ENCODE measurements around the gene NRXN2. TPM values are rescaled to one million over a fixed set of nuclear protein-coding genes. Genes with fewer than 3 reads are reported as not detected.

NRXN2 gene
- total RNA-seq, 1 donor from 2014 or later, result 0.14 TPM

GRCh38 chr11:64754919-64755662, 32.1 kb upstream of the NRXN2 start:
- no peak for DNase-seq (ENCODE audit: low read depth)
- Histone ChIP-seq H3K27ac (ENCODE audit: low read depth, low read length) (no peak overlapping the region), H3K9ac (ENCODE audit: low read length) (no peak overlapping the region), H3K4me2 (ENCODE audit: low read length) (no peak overlapping the region), H3K27me3 (ENCODE audit: insufficient read depth, low read length) (no peaks in the 10 kb centered on the region), H3K4me3 (ENCODE audit: insufficient read depth, low read depth, low read length) (no peak overlapping the region), H3K36me3 (ENCODE audit: insufficient read depth, low read length) (no peaks in the 10 kb centered on the region), H3K79me2 (ENCODE audit: insufficient read depth, low read length) (no peaks in the 10 kb centered on the region), H2AFZ (ENCODE audit: low read depth, low read length) (no peak overlapping the region), H4K20me1 (ENCODE audit: insufficient read depth, low read length) (peaks cover 3% of the 10 kb centered on the region), H3K4me1 (ENCODE audit: insufficient read depth, low read length) (no peaks in the 10 kb centered on the region), H3K9me3 (ENCODE audit: insufficient read depth, low read depth, low read length) (no peaks in the 10 kb centered on the region)
- H3K36me3 Mint-ChIP-seq (ENCODE audit: low read depth, unreplicated experiment), result peaks cover 7% of the 10 kb centered on the region
- peaks cover 17% of the 10 kb centered on the region for H3K27me3 Mint-ChIP-seq (ENCODE audit: low read depth, unreplicated experiment)
- TF ChIP-seq, protein P1, sequence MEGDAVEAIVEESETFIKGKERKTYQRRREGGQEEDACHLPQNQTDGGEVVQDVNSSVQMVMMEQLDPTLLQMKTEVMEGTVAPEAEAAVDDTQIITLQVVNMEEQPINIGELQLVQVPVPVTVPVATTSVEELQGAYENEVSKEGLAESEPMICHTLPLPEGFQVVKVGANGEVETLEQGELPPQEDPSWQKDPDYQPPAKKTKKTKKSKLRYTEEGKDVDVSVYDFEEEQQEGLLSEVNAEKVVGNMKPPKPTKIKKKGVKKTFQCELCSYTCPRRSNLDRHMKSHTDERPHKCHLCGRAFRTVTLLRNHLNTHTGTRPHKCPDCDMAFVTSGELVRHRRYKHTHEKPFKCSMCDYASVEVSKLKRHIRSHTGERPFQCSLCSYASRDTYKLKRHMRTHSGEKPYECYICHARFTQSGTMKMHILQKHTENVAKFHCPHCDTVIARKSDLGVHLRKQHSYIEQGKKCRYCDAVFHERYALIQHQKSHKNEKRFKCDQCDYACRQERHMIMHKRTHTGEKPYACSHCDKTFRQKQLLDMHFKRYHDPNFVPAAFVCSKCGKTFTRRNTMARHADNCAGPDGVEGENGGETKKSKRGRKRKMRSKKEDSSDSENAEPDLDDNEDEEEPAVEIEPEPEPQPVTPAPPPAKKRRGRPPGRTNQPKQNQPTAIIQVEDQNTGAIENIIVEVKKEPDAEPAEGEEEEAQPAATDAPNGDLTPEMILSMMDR (IDR thresholded peaks at IDR 0.05; ENCODE audit: insufficient read depth, low read depth, low read length), result no peak
- TF ChIP-seq EZH2 (IDR thresholded peaks at IDR 0.05; ENCODE audit: insufficient read depth, low read length), result no peak
- H3K4me3 Mint-ChIP-seq (ENCODE audit: unreplicated experiment), result no peak overlapping the region
- H3K9me3 Mint-ChIP-seq (ENCODE audit: unreplicated experiment), result no peaks in the 10 kb centered on the region
- H3K27ac Mint-ChIP-seq (ENCODE audit: unreplicated experiment), result no peak overlapping the region
- FAIRE-seq, result no peak
- peaks cover 6% of the 10 kb centered on the region for H3K4me1 Mint-ChIP-seq (ENCODE audit: low read depth, unreplicated experiment)

- Histone ChIP-seq H4K20me1 (ENCODE audit: insufficient read depth, low read length) (no peaks in the 10 kb centered on the region), H3K27me3 (ENCODE audit: insufficient read depth, low read length) (no peaks in the 10 kb centered on the region), H3K27ac (ENCODE audit: low read depth, low read length) (no peak overlapping the region), H3K36me3 (ENCODE audit: insufficient read depth, low read length) (no peaks in the 10 kb centered on the region), H3K79me2 (ENCODE audit: insufficient read depth, low read length) (no peaks in the 10 kb centered on the region), H3K4me3 (ENCODE audit: insufficient read depth, low read depth, low read length) (no peak overlapping the region), H3K4me1 (ENCODE audit: insufficient read depth, low read length) (no peaks in the 10 kb centered on the region), H3K4me2 (ENCODE audit: low read length) (no peak overlapping the region), H3K9me3 (ENCODE audit: insufficient read depth, low read depth, low read length) (no peaks in the 10 kb centered on the region), H3K9ac (ENCODE audit: low read length) (no peak overlapping the region), H2AFZ (ENCODE audit: low read depth, low read length) (no peak overlapping the region)
- Mint-ChIP-seq H3K4me1 (ENCODE audit: low read depth, unreplicated experiment) (no peaks in the 10 kb centered on the region), H3K27ac (ENCODE audit: unreplicated experiment) (no peak overlapping the region), H3K4me3 (ENCODE audit: unreplicated experiment) (no peak overlapping the region), H3K27me3 (ENCODE audit: low read depth, unreplicated experiment) (peaks cover 17% of the 10 kb centered on the region), H3K36me3 (ENCODE audit: low read depth, unreplicated experiment) (peaks cover 9% of the 10 kb centered on the region), H3K9me3 (ENCODE audit: unreplicated experiment) (no peaks in the 10 kb centered on the region)
- TF ChIP-seq EZH2 (IDR thresholded peaks at IDR 0.05; ENCODE audit: insufficient read depth, low read length), result no peak
- TF ChIP-seq, protein P1 (IDR thresholded peaks at IDR 0.05; ENCODE audit: insufficient read depth, low read depth, low read length), result no peak
- DNase-seq (ENCODE audit: low read depth) (no peak), FAIRE-seq (no peak)
Observed at GRCh38 chr11:64754124-64754918, 31.3 kb upstream of the NRXN2 start.

Data from astrocyte (in vitro differentiated cells and primary cell).